ENCODE measurements around the gene TRIO. TPM values are rescaled to one million over a fixed set of nuclear protein-coding genes. Genes with fewer than 3 reads are reported as not detected.

Gene TRIO
- total and polyA plus RNA-seq, 2 of the 8 experiments (the other 6 are each of a cell fraction or from before 2014, with no cell fraction given) = 35.1 to 69.1 TPM

GRCh38 chr5:14444161-14444560, 301.0 kb downstream of the TRIO start:
- Histone ChIP-seq H3K79me1 (ENCODE audit: low read depth, low read length) (peaks cover 2% of the 10 kb centered on the region; the same call in 1 of the 2 replicates), H4K91ac (replicated peaks; ENCODE audit: insufficient read length, low read length) (no peak overlapping the region), H2BK5ac (ENCODE audit: low read depth, low read length) (no peak overlapping the region), H3K23me2 (ENCODE audit: low read depth, low read length) (no peaks in the 10 kb centered on the region), H3K27me3 (replicated peaks in 1 of 4; ENCODE audit: control insufficient read depth in 3 of 4, extremely low read depth in 1 of 4, insufficient read depth in 3 of 4, low read length in 3 of 4) (no peaks in the 10 kb centered on the region), H3K56ac (replicated peaks; ENCODE audit: insufficient read length, low read depth, low read length) (no peak overlapping the region), H3K4me3 (ENCODE audit: extremely low read depth in 1 of 4, insufficient read depth in 2 of 4, low read depth in 3 of 4, low read length in 4 of 4) (no peak overlapping the region), H2AK5ac (ENCODE audit: low read depth, low read length) (no peak overlapping the region), H3K9me3 (ENCODE audit: insufficient read depth in 2 of 2, low read depth in 1 of 2, low read length in 1 of 2) (no peaks in the 10 kb centered on the region), H3K4ac (replicated peaks; ENCODE audit: insufficient read length, low read depth, low read length) (no peak overlapping the region), H4K20me1 (replicated peaks in 1 of 2; ENCODE audit: control insufficient read depth in 1 of 2, insufficient read depth in 2 of 2, low read length in 2 of 2) (no peaks in the 10 kb centered on the region), H2BK20ac (ENCODE audit: low read length) (no peak overlapping the region), H4K5ac (ENCODE audit: insufficient read length, low read depth, low read length) (no peak overlapping the region), H3K27ac (ENCODE audit: low read depth, low read length) (no peak overlapping the region), H3K4me1 (replicated peaks in 1 of 4; ENCODE audit: control insufficient read depth in 3 of 4, insufficient read depth in 4 of 4, low read length in 3 of 4) (peaks cover 0 to 11% (median 4%) of the 10 kb centered on the region in 4 experiments; a peak in 5 of 7 replicates), H3K14ac (ENCODE audit: insufficient read length) (no peak overlapping the region), H4K8ac (ENCODE audit: extremely low read depth, insufficient read depth, low read length) (no peak overlapping the region), H2BK120ac (replicated peaks; ENCODE audit: low read depth, low read length) (no peak overlapping the region), H3K4me2 (ENCODE audit: insufficient read depth in 1 of 2, low read depth in 2 of 2, low read length in 2 of 2) (no peak overlapping the region), H2AFZ (ENCODE audit: low read length) (no peak overlapping the region), H3K23ac (ENCODE audit: insufficient read length) (no peak overlapping the region), H2BK12ac (ENCODE audit: low read depth, low read length) (no peak overlapping the region), H3K36me3 (ENCODE audit: control insufficient read depth in 2 of 4, insufficient read depth in 4 of 4, low read length in 3 of 4) (no peaks in the 10 kb centered on the region), H2BK15ac (ENCODE audit: low read length) (no peak overlapping the region), H3K79me2 (ENCODE audit: control insufficient read depth in 1 of 2, insufficient read depth in 2 of 2, low read length in 2 of 2) (no peaks in the 10 kb centered on the region), H3K9ac (replicated peaks in 1 of 4; ENCODE audit: extremely low read depth in 1 of 4, low read depth in 3 of 4, low read length in 3 of 4) (no peak overlapping the region), H3K18ac (ENCODE audit: extremely low read depth, low read length) (no peak overlapping the region)
- no peak for FAIRE-seq
- WGBS, 2 experiments (ENCODE audit: extremely low coverage in 1 of 2, insufficient coverage in 1 of 2, insufficient read length in 1 of 2, insufficient replicate concordance in 2 of 2, low coverage in 1 of 2, low lambda C conversion rate in 2 of 2, missing lambda C conversion rate in 1 of 2) = 85% methylated on average over 3 of the region's 3 CpGs; no CpG with 5 or more reads in 1 of the 2 experiments
- DNase-seq (ENCODE audit: low read depth in 1 of 2, low spot score in 2 of 2) = no peak
- POLR2A ChIA-PET (ENCODE audit: partially characterized antibody) = no interaction called here
- TF ChIP-seq SUZ12 (IDR thresholded peaks at IDR 0.05; ENCODE audit: low read length) = no peak
- no peak for TF ChIP-seq CHD1 (IDR thresholded peaks at IDR 0.05; ENCODE audit: low read depth, low read length)
- no peak for TF ChIP-seq RAD21 (IDR thresholded peaks at IDR 0.05 in 1 of 2, conservative IDR thresholded peaks at IDR 0.05 in 1 of 2; ENCODE audit: low read depth in 2 of 2, low read length in 2 of 2)
- TF ChIP-seq POLR2AphosphoS5 (IDR thresholded peaks at IDR 0.05; ENCODE audit: low read depth, low read length) = no peak
- TF ChIP-seq NRF1 (IDR thresholded peaks at IDR 0.05; ENCODE audit: low read depth, low read length) = no peak
- no peak for TF ChIP-seq EZH2 (IDR thresholded peaks at IDR 0.05; ENCODE audit: low read depth, low read length, severe bottlenecking)
- no peak for TF ChIP-seq CBX8 (IDR thresholded peaks at IDR 0.05; ENCODE audit: borderline replicate concordance, low read depth, low read length)
- TF ChIP-seq JUND (IDR thresholded peaks at IDR 0.05; ENCODE audit: low read length) = no peak
- TF ChIP-seq TCF12 (IDR thresholded peaks at IDR 0.05; ENCODE audit: low read depth, low read length) = no peak
- no peak for TF ChIP-seq KDM1A (IDR thresholded peaks at IDR 0.05; ENCODE audit: borderline replicate concordance, low read length)
- CTCF ChIA-PET (ENCODE audit: partially characterized antibody) = no interaction called here
